Brain microvascular endothelial cell (primary cell): ENCODE data around the gene HEXD.

Source experiments
- DNase-seq: peaks from one replicate; pipeline ENCODE4 v3.0.0-alpha.2; 2020
- H3K27ac ChIP-seq: fragments of 250-450 bp; sonication (Bioruptor Pico); 2 replicates; pipeline ENCODE4 v1.5.1; 2020; ENCODE audit warnings: mild to moderate bottlenecking, moderate library complexity
- H3K27me3 ChIP-seq: fragments of 250-450 bp; sonication (Bioruptor Pico); replicated peaks from 2 replicates; pipeline ENCODE4 v1.5.1; 2020; ENCODE audit warnings: mild to moderate bottlenecking
- H3K36me3 ChIP-seq: fragments of 250-450 bp; sonication (Bioruptor Pico); replicated peaks from 2 replicates; pipeline ENCODE4 v1.5.1; 2020; ENCODE audit warnings: mild to moderate bottlenecking
- H3K4me3 ChIP-seq: 2 replicates; pipeline ENCODE4 v1.5.1; 2011; ENCODE audit warnings: low read depth, mild to moderate bottlenecking, control low read depth, low read length, moderate library complexity
- in situ Hi-C: cut with HindIII; loops from 2 replicates; pipeline ENCODE4 v1.10.0; 2017; ENCODE audit warnings: low sequenced_read_pairs, low pct_ligation_motif_present
- TF ChIP-seq, protein P1 (sequence below): IDR thresholded peaks from 2 replicates; pipeline ENCODE4 v1.5.1; 2011; ENCODE audit warnings: low read depth, mild to moderate bottlenecking, moderate library complexity, low read length, control low read depth, inconsistent platforms; ENCODE audit errors: missing control alignments

HEXD gene

GRCh38 chr17:82464567-82464929 is 46.4 kb downstream of the HEXD start:
- TF ChIP-seq, protein P1, sequence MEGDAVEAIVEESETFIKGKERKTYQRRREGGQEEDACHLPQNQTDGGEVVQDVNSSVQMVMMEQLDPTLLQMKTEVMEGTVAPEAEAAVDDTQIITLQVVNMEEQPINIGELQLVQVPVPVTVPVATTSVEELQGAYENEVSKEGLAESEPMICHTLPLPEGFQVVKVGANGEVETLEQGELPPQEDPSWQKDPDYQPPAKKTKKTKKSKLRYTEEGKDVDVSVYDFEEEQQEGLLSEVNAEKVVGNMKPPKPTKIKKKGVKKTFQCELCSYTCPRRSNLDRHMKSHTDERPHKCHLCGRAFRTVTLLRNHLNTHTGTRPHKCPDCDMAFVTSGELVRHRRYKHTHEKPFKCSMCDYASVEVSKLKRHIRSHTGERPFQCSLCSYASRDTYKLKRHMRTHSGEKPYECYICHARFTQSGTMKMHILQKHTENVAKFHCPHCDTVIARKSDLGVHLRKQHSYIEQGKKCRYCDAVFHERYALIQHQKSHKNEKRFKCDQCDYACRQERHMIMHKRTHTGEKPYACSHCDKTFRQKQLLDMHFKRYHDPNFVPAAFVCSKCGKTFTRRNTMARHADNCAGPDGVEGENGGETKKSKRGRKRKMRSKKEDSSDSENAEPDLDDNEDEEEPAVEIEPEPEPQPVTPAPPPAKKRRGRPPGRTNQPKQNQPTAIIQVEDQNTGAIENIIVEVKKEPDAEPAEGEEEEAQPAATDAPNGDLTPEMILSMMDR: no peak
- Histone ChIP-seq H3K36me3 (peaks cover 44% of the 10 kb centered on the region), H3K4me3 (no peak overlapping the region), H3K27me3 (no peaks in the 10 kb centered on the region), H3K27ac (no peak overlapping the region)
- DNase-seq: no peak
- in situ Hi-C loops: no loop called here

DNA sequence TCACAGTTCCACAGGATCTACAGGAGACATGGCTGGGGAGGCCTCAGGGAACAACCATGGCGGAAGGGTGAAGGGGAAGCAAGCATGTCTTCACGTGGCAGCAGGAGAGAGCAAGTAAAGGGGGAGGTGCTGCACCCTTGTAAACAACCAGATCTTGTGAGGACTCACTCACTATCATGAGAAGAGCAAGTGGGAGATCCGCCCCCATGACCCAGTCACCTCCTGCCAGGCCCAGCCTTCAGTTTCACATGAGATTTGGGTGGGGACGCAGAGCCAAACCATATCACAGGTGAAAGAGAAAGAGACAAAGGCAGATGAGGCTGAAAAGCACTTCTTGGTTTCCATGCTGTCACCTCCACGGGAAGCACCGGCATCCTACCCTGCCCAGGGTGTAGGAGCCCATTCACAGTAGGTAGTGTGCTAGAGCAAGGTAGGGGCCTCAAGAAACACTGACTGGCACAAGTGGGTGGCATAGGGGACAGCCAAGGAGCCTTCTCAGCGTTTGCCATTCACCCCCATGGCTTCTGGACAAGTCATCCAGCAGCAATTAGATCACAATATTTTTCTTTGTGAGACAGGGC is 47.0 kb downstream of the HEXD start:
- no peak for DNase-seq
- TF ChIP-seq, protein P1: no peak
- Histone ChIP-seq H3K4me3 (no peak overlapping the region), H3K36me3 (peaks cover 43% of the 10 kb centered on the region), H3K27ac (no peak overlapping the region), H3K27me3 (no peaks in the 10 kb centered on the region)
- in situ Hi-C loops: no loop called here

DNA sequence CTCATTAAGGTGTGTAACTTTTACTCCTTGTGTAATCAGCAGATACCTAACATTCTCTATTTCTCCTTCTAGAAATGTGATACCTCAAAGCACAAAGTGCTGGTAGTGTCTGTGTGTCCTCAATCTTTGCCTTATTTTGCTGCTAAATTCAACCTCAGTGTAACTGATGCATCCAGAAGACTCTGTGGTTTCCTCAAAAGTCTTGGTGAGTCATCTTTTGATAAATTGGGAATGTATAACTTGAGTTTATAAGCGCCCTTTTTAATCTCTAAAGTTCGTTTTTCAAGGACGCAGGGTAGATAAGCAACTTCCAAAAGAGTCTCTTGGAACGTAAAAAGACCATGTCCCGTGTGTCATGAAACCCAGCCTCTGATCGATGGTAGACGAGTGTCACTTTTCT is 50.5 kb downstream of the HEXD start:
- Histone ChIP-seq H3K4me3 (no peak overlapping the region), H3K36me3 (peaks cover 32% of the 10 kb centered on the region), H3K27ac (no peak overlapping the region), H3K27me3 (no peaks in the 10 kb centered on the region)
- in situ Hi-C loops: no loop called here
- no peak for DNase-seq
- TF ChIP-seq, protein P1: no peak

GRCh38 chr17:82470065-82470464 is 51.9 kb downstream of the HEXD start:
- peaks cover 20% of the 10 kb centered on the region for H3K36me3 ChIP-seq
- no peak for DNase-seq
- no peak overlapping the region for H3K27ac ChIP-seq
- H3K4me3 ChIP-seq: no peak overlapping the region
- in situ Hi-C loops: no loop called here
- H3K27me3 ChIP-seq: no peaks in the 10 kb centered on the region
- TF ChIP-seq, protein P1: no peak

DNA sequence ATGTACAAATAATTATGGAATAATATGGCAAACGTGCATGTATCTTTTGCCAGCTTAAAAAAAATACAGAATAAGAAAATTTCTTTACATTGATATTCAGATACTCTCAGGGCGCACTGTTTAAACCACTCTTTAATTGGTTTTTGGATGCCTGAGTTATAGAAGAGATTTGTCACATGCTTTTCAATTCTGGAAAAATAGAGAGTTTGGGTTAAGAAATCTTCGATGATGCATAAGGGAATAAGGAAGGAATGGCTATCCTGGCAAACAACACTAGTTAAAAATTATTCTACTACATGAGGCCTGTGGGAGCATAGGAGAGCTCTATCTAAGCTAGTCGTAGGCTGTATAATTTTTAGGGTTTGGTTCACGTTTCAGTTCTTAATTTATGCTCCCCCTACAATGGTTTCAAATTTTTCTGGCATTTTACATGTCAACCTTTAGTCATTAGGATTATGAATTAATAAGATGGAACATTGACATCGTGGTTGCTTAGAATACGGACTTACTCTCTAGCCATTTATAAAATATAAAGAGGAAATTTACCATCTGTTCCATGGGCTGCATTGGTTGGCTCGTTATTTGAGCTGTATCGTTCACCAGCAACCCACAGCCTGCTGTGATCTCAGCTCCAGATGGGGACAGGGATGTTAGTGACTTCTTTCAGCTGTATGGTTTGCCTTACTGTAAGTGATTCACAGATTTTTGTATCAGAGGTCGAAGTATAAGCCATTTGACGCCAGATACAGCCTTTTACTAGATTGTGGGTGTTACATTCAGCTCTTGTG is 56.3 kb downstream of the HEXD start:
- H3K27ac ChIP-seq: no peak overlapping the region
- H3K36me3 ChIP-seq: peaks cover 14% of the 10 kb centered on the region
- in situ Hi-C loops: no loop called here
- DNase-seq: no peak
- TF ChIP-seq, protein P1: no peak
- no peaks in the 10 kb centered on the region for H3K27me3 ChIP-seq
- no peak overlapping the region for H3K4me3 ChIP-seq
